GM08714 (cell line): ENCODE data around the gene MISP3.

Experiments used
- H3K4me3 ChIP-seq: fragments of 200-500 bp; sonication (Bioruptor generic); 2 replicates; pipeline ENCODE4 v1.5.1; 2014; ENCODE audit warnings: mild to moderate bottlenecking, low read length, inconsistent platforms
- ZNF274 ChIP-seq: IDR thresholded peaks from 2 replicates; pipeline ENCODE4 v1.6.1; 2012; ENCODE audit warnings: mild to moderate bottlenecking, low read depth, low read length

Gene MISP3

GRCh38 chr19:14059652-14060155 lies 12.9 kb upstream of the MISP3 start:
- H3K4me3 ChIP-seq, result no peak overlapping the region
- TF ChIP-seq ZNF274, result no peak

- no peak for TF ChIP-seq ZNF274
- no peak overlapping the region for H3K4me3 ChIP-seq
Measured at GRCh38 chr19:14061081-14061749, 11.4 kb upstream of the MISP3 start.

- no peak within 1 kb of the TSS for H3K4me3 ChIP-seq
- no peak for TF ChIP-seq ZNF274
Measured at GRCh38 chr19:14061751-14062557, 10.6 kb upstream of the MISP3 start, which contains the start of gene PALM3. Gene PALM3, minus strand, starts transcription at chr19:14062076. Its CDS starts 96 bp downstream, at chr19:14061980.

GRCh38 chr19:14062558-14062855 lies 10.1 kb upstream of the MISP3 start:
- H3K4me3 ChIP-seq, result no peak overlapping the region
- TF ChIP-seq ZNF274, result no peak

- no peak for TF ChIP-seq ZNF274
- no peak overlapping the region for H3K4me3 ChIP-seq
Measured at GRCh38 chr19:14063105-14063504, 9.5 kb upstream of the MISP3 start.

GRCh38 chr19:14066134-14066533 lies 6.5 kb upstream of the MISP3 start:
- no peak overlapping the region for H3K4me3 ChIP-seq
- no peak for TF ChIP-seq ZNF274

- no peak overlapping the region for H3K4me3 ChIP-seq
- no peak for TF ChIP-seq ZNF274
Measured at GRCh38 chr19:14070268-14071050, 2.1 kb upstream of the MISP3 start.

- H3K4me3 ChIP-seq, result peak overlapping the region; percentile 56
- no peak for TF ChIP-seq ZNF274
Measured at GRCh38 chr19:14073261-14073924, 807 bp downstream of the MISP3 start.

- TF ChIP-seq ZNF274, result no peak
- H3K4me3 ChIP-seq, result peak overlapping the region; percentile 56
Measured at GRCh38 chr19:14073925-14074838, 1.6 kb downstream of the MISP3 start.

GRCh38 chr19:14078411-14078810 lies 5.8 kb downstream of the MISP3 start:
- H3K4me3 ChIP-seq, result no peak overlapping the region
- no peak for TF ChIP-seq ZNF274

GRCh38 chr19:14080887-14081796 lies 8.6 kb downstream of the MISP3 start:
- peak overlapping the region; percentile 90 for H3K4me3 ChIP-seq
- no peak for TF ChIP-seq ZNF274
